H1 (cell line): ENCODE measurements around the gene GNB1L. TPM values are rescaled to one million over a fixed set of nuclear protein-coding genes. Genes with fewer than 3 reads are reported as not detected.

ENCODE experiments used
- CTCF ChIA-PET: fragments of 300-600 bp; sonication (Branson Sonifier 250); formaldehyde crosslinking; loops from one replicate; lab custom pipeline; 2021; ENCODE audit not compliant: partially characterized antibody; lab: Charles Lee
- POLR2A ChIA-PET: fragments of 300-600 bp; sonication (Branson Sonifier 250); formaldehyde crosslinking; loops from one replicate; lab custom pipeline; 2021; ENCODE audit warnings: inconsistent platforms; ENCODE audit not compliant: partially characterized antibody; lab: Charles Lee
- DNase-seq, 2 experiments: peaks; one replicate each; pipeline versions ENCODE4 v3.0.0 to v3.0.0-alpha.2; 2010 to 2022; ENCODE audit warnings: low spot score in 2 of 2, low read depth in 1 of 2, mixed read lengths in 1 of 2
- FAIRE-seq: peaks from 2 replicates; lab custom pipeline; 2011; peaks lifted over from hg19 to GRCh38; lab: Jason Lieb, UNC
- H2AFZ ChIP-seq: 2 replicates; pipeline ENCODE4 v1.8.1; 2012; ENCODE audit warnings: low read length, inconsistent platforms
- H2AK5ac ChIP-seq: 2 replicates; pipeline ENCODE4 v1.6.1; 2013; ENCODE audit warnings: low read depth, low read length
- H2BK120ac ChIP-seq: replicated peaks from 2 replicates; pipeline ENCODE3; 2013; ENCODE audit warnings: low read depth, low read length, inconsistent platforms
- H2BK12ac ChIP-seq: 2 replicates; pipeline ENCODE4 v1.6.1; 2013; ENCODE audit warnings: low read depth, low read length
- H2BK15ac ChIP-seq: 2 replicates; pipeline ENCODE4 v1.6.1; 2013; ENCODE audit warnings: low read length
- H2BK20ac ChIP-seq: 2 replicates; pipeline ENCODE4 v1.6.1; 2013; ENCODE audit warnings: low read length
- H2BK5ac ChIP-seq: 2 replicates; pipeline ENCODE4 v1.6.1; 2013; ENCODE audit warnings: low read depth, low read length
- H3K14ac ChIP-seq: 2 replicates; pipeline ENCODE4 v1.6.1; 2013; ENCODE audit warnings: inconsistent platforms; ENCODE audit not compliant: insufficient read length
- H3K18ac ChIP-seq: 2 replicates; pipeline ENCODE4 v1.6.1; 2013; ENCODE audit warnings: low read length; ENCODE audit errors: extremely low read depth
- H3K23ac ChIP-seq: 2 replicates; pipeline ENCODE4 v1.6.1; 2013; ENCODE audit warnings: inconsistent platforms; ENCODE audit not compliant: insufficient read length
- H3K23me2 ChIP-seq: 2 replicates; pipeline ENCODE4 v1.6.1; 2013; ENCODE audit warnings: low read depth, low read length
- H3K27ac ChIP-seq: 2 replicates; pipeline ENCODE4 v1.6.1; 2011; ENCODE audit warnings: low read depth, low read length, inconsistent platforms
- H3K27me3 ChIP-seq, 4 experiments: replicated peaks in 1 of 4; 1 replicate in 1 of 4; 2 replicates in 3 of 4; pipeline versions ENCODE4 v1.6.1 to v1.8.1; 2011 to 2013; ENCODE audit warnings: low read length in 3 of 4, mild to moderate bottlenecking in 3 of 4, inconsistent platforms in 2 of 4, mixed read lengths in 2 of 4, moderate library complexity in 1 of 4; ENCODE audit not compliant: control insufficient read depth in 3 of 4, insufficient read depth in 3 of 4; ENCODE audit errors: extremely low read depth in 1 of 4
- H3K36me3 ChIP-seq, 4 experiments: 2 replicates each; pipeline versions ENCODE4 v1.6.1 to v1.8.1; 2011 to 2013; ENCODE audit warnings: mild to moderate bottlenecking in 4 of 4, low read length in 3 of 4, moderate library complexity in 2 of 4, control low read depth in 1 of 4, inconsistent platforms in 1 of 4; ENCODE audit not compliant: insufficient read depth in 4 of 4, control insufficient read depth in 2 of 4
- H3K4ac ChIP-seq: replicated peaks from 2 replicates; pipeline ENCODE3; 2013; ENCODE audit warnings: low read length, low read depth, mixed read lengths, inconsistent platforms; ENCODE audit not compliant: insufficient read length
- H3K4me1 ChIP-seq, 4 experiments: replicated peaks in 1 of 4; 1 replicate in 1 of 4; 2 replicates in 3 of 4; pipeline versions ENCODE4 v1.6.1 to v1.8.1; 2011 to 2013; ENCODE audit warnings: low read length in 3 of 4, inconsistent platforms in 2 of 4, mixed read lengths in 1 of 4; ENCODE audit not compliant: insufficient read depth in 4 of 4, control insufficient read depth in 3 of 4
- H3K4me2 ChIP-seq, 2 experiments: 2 replicates each; pipeline versions ENCODE4 v1.6.1 to v1.8.1; 2011 to 2013; ENCODE audit warnings: low read depth in 2 of 2, low read length in 2 of 2, control low read depth in 1 of 2, inconsistent platforms in 1 of 2, mild to moderate bottlenecking in 1 of 2; ENCODE audit not compliant: insufficient read depth in 1 of 2
- H3K4me3 ChIP-seq, 4 experiments: fragments of 200-600, 300-600 bp in 1 of 4; sonication (generic), shearing (Covaris generic), sonication (Bioruptor Twin) in 1 of 4; 2 replicates each; pipeline versions ENCODE4 v1.5.1 to v1.8.1; 2011 to 2016; ENCODE audit warnings: low read length in 4 of 4, low read depth in 3 of 4, control low read depth in 2 of 4, inconsistent platforms in 2 of 4, mild to moderate bottlenecking in 2 of 4, mixed read lengths in 1 of 4, moderate library complexity in 1 of 4; ENCODE audit not compliant: insufficient read depth in 2 of 4; ENCODE audit errors: extremely low read depth in 1 of 4
- H3K56ac ChIP-seq: replicated peaks from 2 replicates; pipeline ENCODE3; 2013; ENCODE audit warnings: low read depth, mild to moderate bottlenecking, mixed read lengths, low read length, inconsistent platforms; ENCODE audit not compliant: insufficient read length
- H3K79me1 ChIP-seq: 2 replicates; pipeline ENCODE4 v1.6.1; 2013; ENCODE audit warnings: low read depth, low read length, control low read depth
- H3K79me2 ChIP-seq, 2 experiments: 2 replicates each; pipeline versions ENCODE4 v1.6.1 to v1.8.1; 2012 to 2013; ENCODE audit warnings: low read length in 2 of 2, mild to moderate bottlenecking in 2 of 2, inconsistent platforms in 1 of 2; ENCODE audit not compliant: insufficient read depth in 2 of 2, control insufficient read depth in 1 of 2
- H3K9ac ChIP-seq, 4 experiments: replicated peaks in 1 of 4; 1 replicate in 1 of 4; 2 replicates in 3 of 4; pipeline versions ENCODE4 v1.6.1 to v1.8.1; 2011 to 2013; ENCODE audit warnings: low read depth in 3 of 4, low read length in 3 of 4, control low read depth in 2 of 4, mild to moderate bottlenecking in 2 of 4, moderate library complexity in 2 of 4, inconsistent platforms in 1 of 4; ENCODE audit errors: extremely low read depth in 1 of 4
- H3K9me3 ChIP-seq, 2 experiments: 2 replicates each; pipeline versions ENCODE4 v1.6.1 to v1.8.1; 2012 to 2013; ENCODE audit warnings: mild to moderate bottlenecking in 2 of 2, moderate library complexity in 2 of 2, control low read depth in 1 of 2, inconsistent platforms in 1 of 2, low read depth in 1 of 2, low read length in 1 of 2, mixed read lengths in 1 of 2; ENCODE audit not compliant: insufficient read depth in 2 of 2
- H4K20me1 ChIP-seq, 2 experiments: replicated peaks in 1 of 2; 2 replicates each; pipeline versions ENCODE3 to v1.8.1; 2011 to 2013; ENCODE audit warnings: inconsistent platforms in 2 of 2, low read length in 2 of 2, mild to moderate bottlenecking in 1 of 2; ENCODE audit not compliant: insufficient read depth in 2 of 2, control insufficient read depth in 1 of 2
- H4K5ac ChIP-seq: 2 replicates; pipeline ENCODE4 v1.6.1; 2013; ENCODE audit warnings: low read length, low read depth, mixed read lengths, inconsistent platforms; ENCODE audit not compliant: insufficient read length
- H4K8ac ChIP-seq: 2 replicates; pipeline ENCODE4 v1.8.0; 2013; ENCODE audit warnings: mild to moderate bottlenecking, moderate library complexity, low read length, inconsistent platforms; ENCODE audit not compliant: insufficient read depth; ENCODE audit errors: extremely low read depth
- H4K91ac ChIP-seq: replicated peaks from 2 replicates; pipeline ENCODE3; 2013; ENCODE audit warnings: low read length, mixed read lengths, inconsistent platforms; ENCODE audit not compliant: insufficient read length
- CBX8 ChIP-seq: fragments of 300-800, 300-1000 bp; sonication (generic); IDR thresholded peaks from 2 replicates; pipeline ENCODE4 v1.7.1; 2016; ENCODE audit warnings: low read depth, low read length, borderline replicate concordance
- WGBS, 2 experiments: shearing (Covaris generic) in 1 of 2; methylation state at CpG; one replicate each; pipeline versions ENCODE4 v1.1.6 to v1.1.7; 2013 to 2015; ENCODE audit warnings: low lambda C conversion rate in 2 of 2, mixed read lengths in 2 of 2, inconsistent platforms in 1 of 2, low coverage in 1 of 2, missing lambda C conversion rate in 1 of 2; ENCODE audit not compliant: insufficient replicate concordance in 2 of 2, insufficient coverage in 1 of 2, insufficient read length in 1 of 2; ENCODE audit errors: extremely low coverage in 1 of 2, missing lambda C conversion rate in 1 of 2; 5-methylcytosine and 5-hydroxymethylcytosine counted together
- polyA plus RNA-seq, 7 experiments: library from polyadenylated mRNA; depleted of rRNA in 3 of 7; stranded (reverse) in 5 of 7; unstranded in 2 of 7; fragments of >200 nt in 5 of 7; fragments of 200-250 nt in 2 of 7; gene quantifications; 1 replicate in 5 of 7; 2 replicates in 1 of 7; 4 replicates in 1 of 7; pipeline versions ENCODE4 v1.2.1 to v1.2.3, GENCODE V29; 2011 to 2013; ENCODE audit warnings: missing spikeins in 2 of 7, mixed read lengths in 2 of 7
- total RNA-seq: library from RNA; stranded (reverse); fragmentation: NEBNext Ultra II Directional; extraction: Animal tissue kit (Norgen Biotek cat#: 25700); gene quantifications from 2 replicates; pipeline ENCODE4 v1.2.1, GENCODE V29; 2021
- TF ChIP-seq, protein P1 (sequence below): IDR thresholded peaks from 2 replicates; pipeline ENCODE4 v1.6.1; 2011; ENCODE audit warnings: low read length, improper control_type of control experiment

GNB1L gene
- total and polyA plus RNA-seq, 2 of the 8 experiments (the other 6 are each of a cell fraction or from before 2014, with no cell fraction given): 14.0 to 15.6 TPM

DNA sequence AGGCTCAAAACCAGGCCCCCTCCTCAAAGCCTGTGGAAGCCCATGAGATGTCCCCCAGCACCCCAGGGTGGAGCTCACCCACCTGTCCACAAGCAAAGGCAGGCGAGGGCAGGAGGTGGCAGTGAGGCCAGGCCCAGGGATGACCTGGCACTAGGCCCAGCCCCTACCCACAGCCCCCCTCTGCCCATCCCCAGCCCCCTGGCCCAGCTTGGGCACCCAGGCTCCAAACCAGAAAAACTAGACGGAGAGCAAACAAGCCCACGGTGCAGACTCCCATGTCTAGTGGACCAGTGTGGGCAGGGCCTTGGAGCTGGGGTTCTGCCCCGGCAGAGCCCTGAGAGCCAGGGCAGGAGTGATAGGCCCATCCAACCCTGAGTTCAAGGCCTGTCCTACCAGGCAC is 111.0 kb downstream of the GNB1L start:
- no peak overlapping the region for H2BK120ac ChIP-seq
- H3K23me2 ChIP-seq: no peaks in the 10 kb centered on the region; the same call in 1 of the 2 replicates
- H3K79me2 ChIP-seq: no peaks in the 10 kb centered on the region
- H3K9ac ChIP-seq: no peak overlapping the region
- no peak overlapping the region for H4K5ac ChIP-seq
- H2BK12ac ChIP-seq: no peak overlapping the region
- no peaks in the 10 kb centered on the region for H3K9me3 ChIP-seq
- no peak overlapping the region for H3K23ac ChIP-seq
- H2BK15ac ChIP-seq: no peak overlapping the region
- H3K14ac ChIP-seq: no peak overlapping the region
- no peak overlapping the region for H2BK20ac ChIP-seq
- peaks cover 0 to 1% of the 10 kb centered on the region in 2 experiments for H4K20me1 ChIP-seq
- peaks cover 0 to 10% (median 2%) of the 10 kb centered on the region in 4 experiments; a peak in 3 of 7 replicates for H3K4me1 ChIP-seq
- H3K4me3 ChIP-seq: no peak overlapping the region
- H3K4ac ChIP-seq: no peak overlapping the region
- CTCF ChIA-PET: interaction anchor here (1.3 to 16.5 kb wide), 3 partner anchors 12 to 64 kb away, joined by 3 to 168 read pairs (median 7); no protein-coding TSS in a partner anchor
- H2AFZ ChIP-seq: no peak overlapping the region
- no peak overlapping the region for H3K27ac ChIP-seq
- no peaks in the 10 kb centered on the region for H3K79me1 ChIP-seq
- H2BK5ac ChIP-seq: no peak overlapping the region
- 100% methylated on average over 4 of the region's 4 CpGs; no CpG with 5 or more reads in 1 of the 2 experiments for WGBS, 2 experiments
- H4K91ac ChIP-seq: no peak overlapping the region
- DNase-seq (no peak), FAIRE-seq (no peak)
- H2AK5ac ChIP-seq: no peak overlapping the region
- H3K36me3 ChIP-seq: no peaks in the 10 kb centered on the region
- no peak for TF ChIP-seq CBX8
- TF ChIP-seq, protein P1, sequence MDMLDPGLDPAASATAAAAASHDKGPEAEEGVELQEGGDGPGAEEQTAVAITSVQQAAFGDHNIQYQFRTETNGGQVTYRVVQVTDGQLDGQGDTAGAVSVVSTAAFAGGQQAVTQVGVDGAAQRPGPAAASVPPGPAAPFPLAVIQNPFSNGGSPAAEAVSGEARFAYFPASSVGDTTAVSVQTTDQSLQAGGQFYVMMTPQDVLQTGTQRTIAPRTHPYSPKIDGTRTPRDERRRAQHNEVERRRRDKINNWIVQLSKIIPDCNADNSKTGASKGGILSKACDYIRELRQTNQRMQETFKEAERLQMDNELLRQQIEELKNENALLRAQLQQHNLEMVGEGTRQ: no peak
- no peaks in the 10 kb centered on the region; a peak in 1 of 7 replicates for H3K27me3 ChIP-seq
- no peak overlapping the region for H3K4me2 ChIP-seq
- no peak overlapping the region for H3K56ac ChIP-seq
- POLR2A ChIA-PET: no interaction called here
- no peak overlapping the region for H4K8ac ChIP-seq
- H3K18ac ChIP-seq: no peak overlapping the region
